Loucy (cell line): ENCODE results near the gene SEM1.

Experiments
- H2AFZ ChIP-seq: fragments of 200-600 bp; sonication (generic); 2 replicates; pipeline ENCODE4 v1.6.0; 2016; ENCODE audit warnings: antibody characterized with exemption, mild to moderate bottlenecking, low read length, moderate library complexity
- H3F3A ChIP-seq: fragments of 200-600 bp; 2 replicates; pipeline ENCODE4 v1.6.0; 2016; ENCODE audit warnings: antibody characterized with exemption, low read depth, mild to moderate bottlenecking
- H3K27me3 ChIP-seq: fragments of 200-600 bp; sonication (generic); 2 replicates; pipeline ENCODE4 v1.6.1; 2014; ENCODE audit warnings: low read length, mild to moderate bottlenecking; ENCODE audit not compliant: insufficient read depth, poor library complexity, severe bottlenecking
- H3K36me3 ChIP-seq: fragments of 200-600 bp; sonication (generic); 2 replicates; pipeline ENCODE4 v1.6.1; 2016; ENCODE audit warnings: low read length; ENCODE audit not compliant: insufficient read depth
- H3K4me1 ChIP-seq: fragments of 200-600 bp; sonication (generic); 2 replicates; pipeline ENCODE4 v1.5.1; 2014; ENCODE audit warnings: low read length, mild to moderate bottlenecking; ENCODE audit not compliant: insufficient read depth, poor library complexity, severe bottlenecking
- H3K4me2 ChIP-seq: fragments of 200-600 bp; sonication (generic); 2 replicates; pipeline ENCODE4 v1.6.0; 2014; ENCODE audit warnings: antibody characterized with exemption, low read length, low read depth, mild to moderate bottlenecking; ENCODE audit not compliant: poor library complexity, severe bottlenecking
- H3K4me3 ChIP-seq: fragments of 200-600 bp; sonication (generic); 2 replicates; pipeline ENCODE4 v1.5.1; 2014; ENCODE audit warnings: low read length, mild to moderate bottlenecking, mixed read lengths; ENCODE audit not compliant: poor library complexity, severe bottlenecking
- H3K79me2 ChIP-seq: fragments of 200-600 bp; sonication (generic); 2 replicates; pipeline ENCODE4 v1.6.1; 2014; ENCODE audit warnings: low read length; ENCODE audit not compliant: insufficient read depth
- H3K9ac ChIP-seq: fragments of 200-600 bp; sonication (generic); 2 replicates; pipeline ENCODE4 v1.6.0; 2014; ENCODE audit warnings: mild to moderate bottlenecking, low read depth, low read length, moderate library complexity; ENCODE audit not compliant: poor library complexity, severe bottlenecking
- H3K9me2 ChIP-seq: fragments of 200-600 bp; sonication (generic); replicated peaks from 2 replicates; pipeline ENCODE4 v1.6.1; 2016; ENCODE audit warnings: low read depth, low read length, mixed read lengths
- H3K9me3 ChIP-seq: fragments of 200-600 bp; sonication (generic); 2 replicates; pipeline ENCODE4 v1.6.1; 2014; ENCODE audit warnings: mild to moderate bottlenecking, antibody characterized with exemption, low read length, low read depth; ENCODE audit not compliant: insufficient read depth
- H4K20me1 ChIP-seq: fragments of 200-600 bp; sonication (generic); 2 replicates; pipeline ENCODE4 v1.6.0; 2014; ENCODE audit warnings: antibody characterized with exemption, low read length, mild to moderate bottlenecking; ENCODE audit not compliant: insufficient read depth, poor library complexity, severe bottlenecking
- EZH2phosphoT487 ChIP-seq: fragments of 200-600 bp; IDR thresholded peaks from 2 replicates; pipeline ENCODE4 v1.6.1; 2018; ENCODE audit warnings: antibody characterized with exemption, mild to moderate bottlenecking, moderate library complexity, borderline replicate concordance
- TF ChIP-seq, protein P1 (sequence below): fragments of 200-600 bp; sonication (generic); conservative IDR thresholded peaks from 2 replicates; pipeline ENCODE4 v1.5.1; 2014; ENCODE audit warnings: mild to moderate bottlenecking, antibody characterized with exemption, low read length

SEM1 gene

GRCh38 chr7:96729820-96730219 is 20.2 kb upstream of the SEM1 start:
- Histone ChIP-seq H4K20me1 (no peaks in the 10 kb centered on the region), H3K4me3 (no peak overlapping the region), H3K27me3 (no peaks in the 10 kb centered on the region), H3K4me2 (no peak overlapping the region), H3K9me3 (no peaks in the 10 kb centered on the region), H3K4me1 (no peaks in the 10 kb centered on the region), H2AFZ (no peak overlapping the region), H3K36me3 (no peaks in the 10 kb centered on the region), H3F3A (no peaks in the 10 kb centered on the region), H3K79me2 (no peaks in the 10 kb centered on the region), H3K9ac (no peak overlapping the region), H3K9me2 (no peaks in the 10 kb centered on the region)
- no peak for TF ChIP-seq EZH2phosphoT487
- TF ChIP-seq, protein P1, sequence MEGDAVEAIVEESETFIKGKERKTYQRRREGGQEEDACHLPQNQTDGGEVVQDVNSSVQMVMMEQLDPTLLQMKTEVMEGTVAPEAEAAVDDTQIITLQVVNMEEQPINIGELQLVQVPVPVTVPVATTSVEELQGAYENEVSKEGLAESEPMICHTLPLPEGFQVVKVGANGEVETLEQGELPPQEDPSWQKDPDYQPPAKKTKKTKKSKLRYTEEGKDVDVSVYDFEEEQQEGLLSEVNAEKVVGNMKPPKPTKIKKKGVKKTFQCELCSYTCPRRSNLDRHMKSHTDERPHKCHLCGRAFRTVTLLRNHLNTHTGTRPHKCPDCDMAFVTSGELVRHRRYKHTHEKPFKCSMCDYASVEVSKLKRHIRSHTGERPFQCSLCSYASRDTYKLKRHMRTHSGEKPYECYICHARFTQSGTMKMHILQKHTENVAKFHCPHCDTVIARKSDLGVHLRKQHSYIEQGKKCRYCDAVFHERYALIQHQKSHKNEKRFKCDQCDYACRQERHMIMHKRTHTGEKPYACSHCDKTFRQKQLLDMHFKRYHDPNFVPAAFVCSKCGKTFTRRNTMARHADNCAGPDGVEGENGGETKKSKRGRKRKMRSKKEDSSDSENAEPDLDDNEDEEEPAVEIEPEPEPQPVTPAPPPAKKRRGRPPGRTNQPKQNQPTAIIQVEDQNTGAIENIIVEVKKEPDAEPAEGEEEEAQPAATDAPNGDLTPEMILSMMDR = no peak

- no peaks in the 10 kb centered on the region for H3K9me3 ChIP-seq
- H3K4me1 ChIP-seq = no peaks in the 10 kb centered on the region
- no peak overlapping the region for H3K4me2 ChIP-seq
- no peak overlapping the region for H3K9ac ChIP-seq
- H3K36me3 ChIP-seq = no peaks in the 10 kb centered on the region
- H3F3A ChIP-seq = no peaks in the 10 kb centered on the region
- no peak for TF ChIP-seq EZH2phosphoT487
- TF ChIP-seq, protein P1 = no peak
- no peak overlapping the region for H3K4me3 ChIP-seq
- H3K79me2 ChIP-seq = no peaks in the 10 kb centered on the region
- no peaks in the 10 kb centered on the region for H4K20me1 ChIP-seq
- H3K9me2 ChIP-seq = no peaks in the 10 kb centered on the region
- no peak overlapping the region for H2AFZ ChIP-seq
- H3K27me3 ChIP-seq = no peaks in the 10 kb centered on the region
Measured at GRCh38 chr7:96728139-96728538, 18.5 kb upstream of the SEM1 start.

GRCh38 chr7:96727534-96728088 is 18.0 kb upstream of the SEM1 start:
- Histone ChIP-seq H3K9me2 (no peaks in the 10 kb centered on the region), H3K4me2 (no peak overlapping the region), H3K79me2 (no peaks in the 10 kb centered on the region), H3K9me3 (no peaks in the 10 kb centered on the region), H4K20me1 (no peaks in the 10 kb centered on the region), H3K4me1 (no peaks in the 10 kb centered on the region), H2AFZ (no peak overlapping the region), H3K4me3 (no peak overlapping the region), H3K9ac (no peak overlapping the region), H3K36me3 (no peaks in the 10 kb centered on the region), H3F3A (no peaks in the 10 kb centered on the region), H3K27me3 (no peaks in the 10 kb centered on the region)
- TF ChIP-seq, protein P1 = no peak
- TF ChIP-seq EZH2phosphoT487 = no peak
